H9 (cell line): ENCODE results near the gene SLC35B2. TPM values are rescaled to one million over a fixed set of nuclear protein-coding genes. Genes with fewer than 3 reads are reported as not detected.

Experiments used
- DNase-seq: peaks from one replicate; pipeline ENCODE4 v3.0.0-alpha.2; 2017
- H2AFZ ChIP-seq: one replicate; pipeline ENCODE4 v1.6.1; 2013; ENCODE audit warnings: mild to moderate bottlenecking, low read length, control low read depth, moderate library complexity
- H2AK5ac ChIP-seq: 2 replicates; pipeline ENCODE4 v1.6.1; 2013; ENCODE audit warnings: low read length, control low read depth, mixed read lengths; ENCODE audit not compliant: insufficient read length
- H2BK120ac ChIP-seq: one replicate; pipeline ENCODE4 v1.6.1; 2013; ENCODE audit warnings: low read depth, mild to moderate bottlenecking, low read length, control low read depth, inconsistent platforms; ENCODE audit not compliant: poor library complexity, severe bottlenecking
- H2BK12ac ChIP-seq: 2 replicates; pipeline ENCODE4 v1.6.1; 2013; ENCODE audit warnings: low read length, control low read depth, mixed read lengths, low read depth; ENCODE audit not compliant: insufficient read length
- H2BK15ac ChIP-seq: 2 replicates; pipeline ENCODE4 v1.6.1; 2013; ENCODE audit warnings: low read depth, low read length, control low read depth
- H2BK20ac ChIP-seq: one replicate; pipeline ENCODE4 v1.6.1; 2013; ENCODE audit warnings: low read depth, mild to moderate bottlenecking, low read length, control low read depth, inconsistent platforms; ENCODE audit not compliant: poor library complexity, severe bottlenecking
- H2BK5ac ChIP-seq: 2 replicates; pipeline ENCODE4 v1.6.1; 2013; ENCODE audit warnings: low read length, control low read depth, mixed read lengths; ENCODE audit not compliant: insufficient read length
- H3K14ac ChIP-seq: 2 replicates; pipeline ENCODE4 v1.6.1; 2013; ENCODE audit warnings: low read length, control low read depth; ENCODE audit not compliant: insufficient read depth
- H3K18ac ChIP-seq: 2 replicates; pipeline ENCODE4 v1.6.1; 2013; ENCODE audit warnings: low read depth, mild to moderate bottlenecking, mixed read lengths, low read length, control low read depth; ENCODE audit not compliant: insufficient read length
- H3K23ac ChIP-seq: 2 replicates; pipeline ENCODE4 v1.6.1; 2013; ENCODE audit warnings: low read length, control low read depth, mixed read lengths, low read depth; ENCODE audit not compliant: insufficient read length
- H3K23me2 ChIP-seq: 2 replicates; pipeline ENCODE4 v1.6.1; 2013; ENCODE audit warnings: low read depth, mild to moderate bottlenecking, mixed read lengths, low read length, control low read depth; ENCODE audit not compliant: insufficient read length, poor library complexity, severe bottlenecking
- H3K27ac ChIP-seq: 2 replicates; pipeline ENCODE4 v1.5.1; 2013; ENCODE audit warnings: low read length, control low read depth, mixed read lengths, low read depth; ENCODE audit not compliant: insufficient read length
- H3K27me3 ChIP-seq: 2 replicates; pipeline ENCODE4 v1.6.1; 2013; ENCODE audit warnings: low read length, control low read depth, inconsistent platforms; ENCODE audit not compliant: insufficient read depth
- H3K4ac ChIP-seq: 2 replicates; pipeline ENCODE4 v1.6.1; 2013; ENCODE audit warnings: low read depth, mild to moderate bottlenecking, control low read depth, inconsistent platforms, low read length, moderate library complexity
- H3K4me1 ChIP-seq: 2 replicates; pipeline ENCODE4 v1.6.1; 2013; ENCODE audit warnings: low read length, control low read depth, inconsistent platforms; ENCODE audit not compliant: insufficient read depth
- H3K4me2 ChIP-seq: 2 replicates; pipeline ENCODE4 v1.6.1; 2013; ENCODE audit warnings: low read length, control low read depth, mixed read lengths; ENCODE audit not compliant: insufficient read length, insufficient read depth
- H3K56ac ChIP-seq: 2 replicates; pipeline ENCODE4 v1.6.1; 2013; ENCODE audit warnings: low read depth, mild to moderate bottlenecking, mixed read lengths, low read length, control low read depth; ENCODE audit not compliant: insufficient read length
- H3K79me1 ChIP-seq: 2 replicates; pipeline ENCODE4 v1.6.1; 2013; ENCODE audit warnings: low read depth, mild to moderate bottlenecking, moderate library complexity, low read length, control low read depth, inconsistent platforms; ENCODE audit not compliant: insufficient read depth, poor library complexity, severe bottlenecking
- H3K79me2 ChIP-seq: 2 replicates; pipeline ENCODE4 v1.6.1; 2013; ENCODE audit warnings: low read length, control low read depth, inconsistent platforms; ENCODE audit not compliant: insufficient read depth
- H3K9ac ChIP-seq: 2 replicates; pipeline ENCODE4 v1.6.1; 2013; ENCODE audit warnings: low read length, control low read depth, mixed read lengths; ENCODE audit not compliant: insufficient read length; ENCODE audit errors: extremely low read depth
- H3K9me3 ChIP-seq: one replicate; pipeline ENCODE4 v1.6.1; 2013; ENCODE audit warnings: low read depth, low read length, inconsistent platforms; ENCODE audit not compliant: control insufficient read depth
- H3T11ph ChIP-seq: one replicate; pipeline ENCODE4 v1.6.1; 2013; ENCODE audit warnings: mild to moderate bottlenecking, low read length, control low read depth, inconsistent platforms
- H4K20me1 ChIP-seq: one replicate; pipeline ENCODE4 v1.6.1; 2013; ENCODE audit not compliant: control insufficient read depth, insufficient read length, insufficient read depth
- H4K5ac ChIP-seq: 2 replicates; pipeline ENCODE4 v1.6.1; 2013; ENCODE audit warnings: low read depth, mild to moderate bottlenecking, mixed read lengths, low read length, control low read depth; ENCODE audit not compliant: insufficient read length
- H4K8ac ChIP-seq: replicated peaks from 2 replicates; pipeline ENCODE4 v1.6.1; 2013; ENCODE audit warnings: low read length, control low read depth, mixed read lengths, low read depth; ENCODE audit not compliant: insufficient read length
- H4K91ac ChIP-seq: 2 replicates; pipeline ENCODE4 v1.6.1; 2013; ENCODE audit warnings: low read depth, mild to moderate bottlenecking, moderate library complexity, mixed read lengths, low read length, control low read depth; ENCODE audit not compliant: insufficient read length
- H3K27ac Mint-ChIP-seq, 3 experiments: 2 replicates in 2 of 3; 3 replicates in 1 of 3; pipeline ENCODE4 v1.8.0; 2020 to 2021; ENCODE audit warnings: mixed read lengths in 3 of 3, mild to moderate bottlenecking in 1 of 3, moderate library complexity in 1 of 3
- H3K27me3 Mint-ChIP-seq: 2 replicates; pipeline ENCODE4 v1.8.0; 2021; ENCODE audit warnings: low read depth, mild to moderate bottlenecking, moderate library complexity, mixed read lengths
- H3K36me3 Mint-ChIP-seq, 3 experiments: 2 replicates in 2 of 3; 3 replicates in 1 of 3; pipeline ENCODE4 v1.8.0; 2020 to 2021; ENCODE audit warnings: low read depth in 3 of 3, mixed read lengths in 3 of 3; ENCODE audit not compliant: insufficient read depth in 1 of 3
- H3K4me1 Mint-ChIP-seq, 2 experiments: 2 replicates each; pipeline ENCODE4 v1.8.0; 2020; ENCODE audit warnings: mixed read lengths in 2 of 2
- H3K4me3 Mint-ChIP-seq, 2 experiments: 2 replicates in 1 of 2; 3 replicates in 1 of 2; pipeline ENCODE4 v1.8.0; 2020 to 2021; ENCODE audit warnings: mild to moderate bottlenecking in 2 of 2, mixed read lengths in 2 of 2, moderate library complexity in 1 of 2
- H3K9me3 Mint-ChIP-seq, 2 experiments: 2 replicates in 1 of 2; 3 replicates in 1 of 2; pipeline ENCODE4 v1.8.0; 2020; ENCODE audit warnings: mild to moderate bottlenecking in 2 of 2, mixed read lengths in 2 of 2, moderate library complexity in 1 of 2
- CTCF ChIP-seq: fragments of 200-600 bp; sonication (generic); conservative IDR thresholded peaks from 3 replicates; pipeline ENCODE4 v1.8.0; 2021; ENCODE audit warnings: antibody characterized with exemption, mild to moderate bottlenecking
- WGBS: extraction: QIAGEN DNeasy Blood & Tissue Kit; methylation state at CpG from one replicate; pipeline ENCODE4 v1.1.7; 2013; ENCODE audit warnings: missing lambda C conversion rate, low lambda C conversion rate, mixed read lengths; ENCODE audit not compliant: insufficient read length; ENCODE audit errors: extremely low coverage; 5-methylcytosine and 5-hydroxymethylcytosine counted together
- total RNA-seq: library from RNA; stranded (reverse); gene quantifications from 2 replicates; pipeline ENCODE4 v1.2.1, GENCODE V29; 2021

The SLC35B2 gene
- total RNA-seq, 1 experiment from 2014 or later, result 34.5 TPM

GRCh38 chr6:44260011-44260410 is 2.7 kb upstream of the SLC35B2 start:
- Histone ChIP-seq H2BK5ac (no peak overlapping the region), H2BK20ac (no peak overlapping the region), H3K4me2 (no peak overlapping the region), H2BK12ac (no peak overlapping the region), H4K20me1 (no peaks in the 10 kb centered on the region), H3K14ac (no peak overlapping the region), H4K8ac (no peak overlapping the region), H2AFZ (no peak overlapping the region), H2BK15ac (no peak overlapping the region), H4K91ac (no peak overlapping the region), H3K79me1 (no peaks in the 10 kb centered on the region), H3K23ac (no peak overlapping the region), H3K9me3 (no peaks in the 10 kb centered on the region), H3K4me1 (no peaks in the 10 kb centered on the region; the same call in 1 of the 2 replicates), H2BK120ac (no peak overlapping the region), H3K18ac (no peak overlapping the region), H2AK5ac (no peak overlapping the region), H3T11ph (no peak overlapping the region), H3K79me2 (no peaks in the 10 kb centered on the region), H4K5ac (no peak overlapping the region), H3K23me2 (peaks cover 18% of the 10 kb centered on the region), H3K56ac (no peak overlapping the region), H3K27me3 (no peaks in the 10 kb centered on the region), H3K4ac (no peak overlapping the region), H3K9ac (no peak overlapping the region), H3K27ac (no peak overlapping the region)
- no peak for DNase-seq
- H3K4me1 Mint-ChIP-seq, result peaks cover 50% of the 10 kb centered on the region in 2 experiments
- peaks cover 0 to 30% (median 16%) of the 10 kb centered on the region in 3 experiments; a peak in 6 of 7 replicates for H3K36me3 Mint-ChIP-seq
- no peak for TF ChIP-seq CTCF
- H3K27me3 Mint-ChIP-seq, result peaks cover 15% of the 10 kb centered on the region
- no peak overlapping the region for H3K27ac Mint-ChIP-seq
- H3K9me3 Mint-ChIP-seq, result no peaks in the 10 kb centered on the region
- WGBS, result no CpG with 5 or more reads among the region's 8 CpGs
- no peak overlapping the region for H3K4me3 Mint-ChIP-seq
